GM18499 (cell line): ENCODE results near the gene PRR22.
A peak's percentile ranks its signal among the peaks of the same experiment; 100 is the strongest.
"Not testable (repeated sequence)": the region's sequence is repeated elsewhere in the genome, so short reads cannot be mapped to it uniquely, and the experiment has no call there.

Experiments used
- ATAC-seq: cut with Tn5 transposase; IDR thresholded peaks from one replicate; pipeline ENCODE4 v1.9.1; 2021; ENCODE audit warnings: moderate number of reproducible peaks; ENCODE audit not compliant: insufficient read depth, unreplicated experiment

The PRR22 gene

DNA sequence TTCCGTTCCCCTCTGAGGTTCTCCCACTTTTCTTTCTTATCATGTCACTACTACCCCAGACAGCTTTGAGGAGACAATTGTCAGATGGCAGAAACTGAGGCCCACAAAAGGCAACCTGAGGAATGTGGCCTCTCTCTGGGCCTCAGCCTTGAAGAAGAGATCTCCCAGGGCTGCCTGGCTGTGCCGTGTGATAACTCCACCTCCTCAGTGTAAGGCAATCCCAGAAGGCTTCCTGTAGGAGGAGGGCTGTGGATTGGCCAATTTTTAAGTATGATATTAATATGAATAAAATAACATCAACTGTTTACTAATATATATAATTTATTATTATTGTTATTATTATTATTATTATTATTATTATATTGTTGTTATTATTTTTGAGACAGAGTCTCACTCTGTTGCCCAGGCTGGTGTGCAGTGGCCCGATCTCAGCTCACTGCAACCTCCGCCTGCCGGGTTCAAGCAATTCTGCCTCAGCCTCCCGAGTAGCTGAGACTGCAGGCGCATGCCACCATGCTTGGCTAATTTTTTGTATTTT lies 10.9 kb upstream of the PRR22 start:
- no peak for ATAC-seq

- ATAC-seq: no peak
These were observed 8.6 kb upstream of the PRR22 start for GRCh38 chr19:5793188-5793587.

DNA sequence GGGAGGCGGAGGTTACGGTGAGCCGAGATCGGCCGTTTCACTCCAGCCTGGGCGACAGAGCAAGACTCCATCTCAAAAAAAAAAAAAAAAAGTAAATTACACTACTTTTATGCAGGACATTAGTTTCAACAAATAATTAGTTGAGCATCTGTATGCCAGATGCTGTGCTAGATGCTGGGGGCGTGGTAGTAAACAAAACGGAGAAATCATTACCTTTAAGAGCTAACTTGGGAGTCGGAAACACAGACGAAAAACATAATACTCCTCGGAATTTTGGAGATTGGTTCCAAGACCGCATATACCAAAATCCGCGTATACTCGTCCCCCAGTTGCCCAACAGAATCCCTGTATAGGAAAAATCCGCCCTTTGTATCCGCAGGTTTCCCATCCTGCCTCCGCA lies 7.7 kb upstream of the PRR22 start:
- ATAC-seq: no peak

- ATAC-seq: peak; percentile 82
These were observed 6.3 kb upstream of the PRR22 start, which contains the start of gene DUS3L for GRCh38 chr19:5790559-5791520. DUS3L (minus strand) TSS chr19:5791163; CDS start chr19:5791141, 22 bp downstream.

DNA sequence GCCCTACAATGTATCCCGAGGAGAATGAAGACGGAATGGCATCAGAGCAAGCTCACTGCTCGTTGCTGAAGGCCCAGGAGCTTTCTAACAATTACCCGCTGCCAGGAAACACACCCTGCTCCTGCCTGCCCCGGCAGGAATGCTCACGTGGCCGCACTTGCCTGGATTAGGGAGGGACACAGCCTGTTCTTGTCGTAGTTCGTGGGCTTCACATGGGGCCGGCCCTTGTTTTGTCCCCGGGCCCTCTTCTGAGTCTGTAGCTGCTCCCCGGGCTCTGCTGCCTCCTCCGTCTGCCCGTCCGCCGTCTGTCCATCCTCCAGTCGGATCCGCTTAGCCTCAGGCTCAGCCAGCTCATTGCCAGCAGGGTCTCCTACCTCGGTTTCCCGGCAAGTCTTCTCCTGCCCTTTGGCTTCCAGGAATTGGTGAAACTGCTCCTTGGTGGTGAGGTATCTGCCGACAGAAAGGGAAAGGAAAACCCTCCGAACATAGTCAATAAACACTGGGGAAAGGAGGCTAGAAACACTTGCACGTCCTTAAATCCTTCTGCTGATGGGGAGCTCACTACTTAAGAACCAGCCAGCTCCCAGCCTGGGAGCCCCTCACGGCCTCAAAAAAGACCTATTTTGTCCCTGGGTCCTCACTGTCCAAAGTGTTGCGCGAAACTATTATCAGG lies 5.5 kb upstream of the PRR22 start:
- ATAC-seq: no peak

GRCh38 chr19:5789351-5789761 lies 4.8 kb upstream of the PRR22 start:
- no peak for ATAC-seq

- ATAC-seq: no peak
These were observed 3.9 kb upstream of the PRR22 start for GRCh38 chr19:5788422-5788821.

- no peak for ATAC-seq
These were observed 3.0 kb upstream of the PRR22 start for GRCh38 chr19:5787409-5788182.

DNA sequence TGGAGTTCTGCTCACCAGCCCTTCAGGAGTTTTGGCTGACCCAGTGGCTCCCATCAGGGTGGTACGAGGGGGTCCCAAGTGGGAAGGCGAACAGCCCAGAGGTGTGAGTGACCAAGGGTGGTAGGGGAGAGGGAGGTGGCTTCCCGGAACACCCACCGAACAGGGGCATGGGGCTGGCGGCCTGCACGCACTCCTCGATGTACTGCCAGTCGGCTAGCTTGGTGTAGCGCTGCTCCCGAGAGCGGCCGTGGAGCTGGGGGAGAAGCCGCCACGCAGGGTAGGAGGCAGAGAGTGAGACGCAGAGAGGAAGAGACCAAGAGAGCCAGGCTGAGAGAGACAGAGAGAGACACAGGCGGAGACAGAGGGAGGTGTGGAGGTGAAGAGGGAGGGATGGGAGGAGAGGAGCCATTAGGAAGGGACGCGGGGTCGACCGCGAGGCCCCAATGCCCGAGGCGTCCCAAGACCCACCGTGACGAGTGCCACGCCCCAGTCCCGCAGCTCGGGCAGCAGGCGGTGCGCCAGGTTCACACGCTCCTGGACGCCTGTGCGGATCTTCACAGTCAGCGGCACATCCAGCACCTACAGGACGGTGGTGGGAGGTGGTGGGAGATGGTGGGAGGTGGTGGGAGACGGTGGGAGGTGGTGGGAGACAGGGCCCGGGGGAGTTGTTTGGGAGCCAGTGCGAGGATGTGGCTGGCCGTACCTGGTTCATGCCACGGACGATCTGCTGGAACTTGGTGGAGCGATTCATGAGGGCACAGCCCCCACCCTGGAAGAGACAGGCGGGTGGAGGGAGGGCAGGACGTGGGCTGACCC lies 2.3 kb upstream of the PRR22 start:
- ATAC-seq: no peak

DNA sequence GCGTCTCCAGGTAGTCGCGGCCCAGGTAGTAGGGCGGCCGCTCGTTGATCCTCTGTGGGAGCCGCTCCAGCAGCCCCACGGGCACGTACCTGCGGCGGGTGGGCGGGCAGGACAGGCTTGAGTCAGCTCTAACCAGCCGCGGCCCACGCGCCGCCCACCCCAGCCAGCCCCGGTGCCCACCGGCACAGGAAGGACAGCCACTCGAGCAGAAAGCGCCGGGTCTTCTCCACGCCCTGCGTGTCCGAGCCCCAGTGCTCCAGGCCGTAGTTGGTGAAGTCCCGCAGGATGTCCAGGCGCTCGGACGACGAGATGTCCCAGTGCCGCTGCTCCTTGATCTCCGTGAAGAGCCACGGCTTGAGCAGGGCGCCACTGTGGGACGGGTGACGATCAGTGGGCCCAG lies 877 bp upstream of the PRR22 start:
- no peak for ATAC-seq

DNA sequence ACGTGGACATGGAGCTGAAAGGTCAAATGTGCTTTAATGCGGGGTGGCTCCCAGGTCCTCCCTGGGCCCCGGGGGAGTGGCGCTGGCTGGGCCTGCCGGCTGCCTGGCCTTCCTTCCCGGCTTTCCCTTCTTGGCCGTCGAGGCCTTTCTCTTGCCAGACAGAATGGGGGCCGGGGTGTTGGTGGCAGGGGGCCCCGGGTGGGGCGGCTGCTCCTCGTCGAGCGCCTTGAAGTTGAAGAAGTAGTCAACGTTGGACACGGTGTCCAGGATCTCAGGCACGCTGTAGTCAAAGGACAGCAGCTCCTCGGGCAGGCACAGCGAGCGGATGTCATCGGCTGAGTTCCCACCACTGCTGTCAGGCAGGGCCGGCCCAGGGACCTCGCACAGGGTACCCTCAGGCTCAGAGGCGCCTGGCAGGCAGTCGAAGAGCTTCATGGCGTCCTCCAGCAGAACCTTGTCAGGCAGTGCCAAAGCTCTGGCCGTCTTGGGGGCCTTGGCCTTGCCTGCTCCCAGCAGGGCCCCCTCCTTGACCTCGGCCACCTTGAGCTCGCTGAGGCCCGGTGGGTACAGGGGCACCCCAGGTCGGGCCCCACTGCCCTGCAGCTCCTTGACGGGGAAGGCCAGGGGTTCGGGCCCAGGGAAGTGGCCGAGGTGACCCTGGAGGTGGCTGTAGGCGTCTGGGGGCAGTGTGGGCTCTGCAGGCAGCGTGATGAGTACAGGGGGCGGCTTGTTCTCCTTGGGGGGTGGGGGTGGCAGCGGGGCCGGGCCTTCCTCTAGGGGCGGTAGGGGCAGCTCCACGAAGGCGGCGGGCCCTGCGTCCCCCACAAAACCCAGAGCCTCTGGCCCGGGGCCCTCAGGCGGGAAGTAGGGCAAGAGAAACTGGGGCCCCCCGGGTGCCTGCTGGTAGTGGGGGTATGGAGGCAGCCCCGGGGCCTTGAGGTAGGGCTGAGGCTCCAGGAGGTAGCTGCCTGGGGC lies 1.3 kb downstream of the PRR22 start:
- no peak for ATAC-seq

DNA sequence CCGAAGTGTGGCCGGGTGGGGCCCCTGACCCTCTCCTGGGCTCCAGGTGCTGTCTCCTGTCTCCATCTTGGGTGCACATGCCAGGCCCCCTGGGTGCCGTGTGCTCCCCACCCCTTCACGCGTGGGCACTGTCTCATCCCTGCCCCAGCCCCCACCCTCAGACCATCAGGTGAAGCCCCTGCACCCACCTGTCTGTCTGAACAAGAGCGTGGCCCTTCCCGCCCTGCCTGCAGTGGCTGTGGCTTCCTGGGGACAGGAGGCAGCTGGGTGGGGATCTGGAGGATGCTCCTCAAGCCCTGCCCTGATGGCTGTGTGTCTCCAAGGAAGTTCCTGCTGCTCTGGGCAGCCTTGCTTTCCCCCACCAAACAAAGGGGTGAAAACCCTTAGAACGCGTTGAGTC lies 2.2 kb downstream of the PRR22 start:
- no peak for ATAC-seq

DNA sequence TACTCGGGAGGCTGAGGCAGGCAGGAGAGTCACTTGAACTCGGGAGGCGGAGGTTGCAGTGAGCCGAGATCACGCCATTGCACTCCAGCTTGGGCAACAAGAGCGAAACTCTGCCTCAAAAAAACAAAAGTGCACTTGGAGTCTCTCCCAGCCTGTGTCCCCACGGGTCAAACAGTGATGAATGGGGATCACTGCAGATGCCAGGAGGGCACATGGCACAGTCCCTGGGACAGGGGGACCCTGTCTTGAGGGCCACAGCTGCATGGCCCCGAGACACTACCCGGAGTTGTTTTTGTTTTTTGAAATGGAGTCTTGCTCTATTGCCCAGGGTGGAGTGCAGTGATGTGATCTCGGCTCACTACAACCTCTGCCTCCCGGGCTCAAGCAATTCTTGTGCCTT lies 3.6 kb downstream of the PRR22 start:
- ATAC-seq: not testable (repeated sequence)

DNA sequence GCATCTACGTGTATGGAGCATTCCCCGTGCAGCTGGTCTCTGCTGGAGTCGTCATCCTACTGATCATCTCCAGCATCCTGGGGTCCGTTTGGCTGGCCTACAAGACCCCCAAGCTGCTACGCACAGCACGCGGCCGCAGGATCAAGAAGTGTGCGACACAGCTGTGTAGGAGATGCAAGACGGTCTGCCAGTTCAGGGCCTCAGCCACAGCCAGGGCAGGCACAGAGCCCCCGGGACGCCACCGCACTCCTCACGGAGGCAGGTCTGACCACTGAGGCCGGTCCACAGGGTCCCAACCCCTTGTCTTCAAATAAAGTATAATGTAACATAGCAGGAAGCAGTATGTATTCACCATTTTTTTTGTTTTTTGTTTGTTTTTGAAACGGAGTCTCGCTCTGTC lies 6.1 kb downstream of the PRR22 start:
- ATAC-seq: no peak

GRCh38 chr19:5775668-5776309 lies 8.8 kb downstream of the PRR22 start:
- ATAC-seq: no peak

GRCh38 chr19:5774921-5775320 lies 9.6 kb downstream of the PRR22 start:
- ATAC-seq: no peak

- no peak for ATAC-seq
These were observed 11.3 kb downstream of the PRR22 start for GRCh38 chr19:5773276-5773675.

DNA sequence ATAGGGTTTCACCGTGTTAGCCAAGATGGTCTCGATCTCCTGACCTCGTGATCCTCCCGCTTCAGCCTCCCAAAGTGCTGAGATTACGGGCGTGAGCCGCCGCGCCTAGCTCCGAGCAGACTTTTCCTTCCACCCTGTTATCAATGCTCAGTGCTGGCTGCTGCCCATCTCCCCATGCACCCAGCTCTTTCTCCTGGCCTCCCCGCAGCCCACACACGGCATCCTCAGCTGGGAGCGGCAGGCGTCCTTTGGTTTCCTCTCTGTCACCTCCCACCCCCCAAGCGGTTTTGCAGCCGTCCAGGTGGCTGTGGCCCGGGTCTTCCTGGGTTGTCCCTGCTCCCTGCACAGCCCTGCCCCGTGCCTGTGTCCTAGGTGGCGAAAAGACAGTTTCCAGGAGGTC lies 12.1 kb downstream of the PRR22 start:
- ATAC-seq: no peak
